C4-2B (cell line): ENCODE results near the gene DCPS.

Source experiments
- H3K27ac ChIP-seq: fragments of 450-650 bp; 2 replicates; pipeline ENCODE4 v1.5.1; 2017
- CTCF ChIP-seq: fragments of 450-650 bp; conservative IDR thresholded peaks from 2 replicates; pipeline ENCODE4 v1.5.1; 2017; ENCODE audit warnings: mild to moderate bottlenecking
- ZFX ChIP-seq: fragments of 450-650 bp; IDR thresholded peaks from 2 replicates; pipeline ENCODE4 v1.6.1; 2017

DCPS gene

GRCh38 chr11:126265811-126266210 is 38.0 kb upstream of the DCPS start:
- TF ChIP-seq CTCF (no peak), ZFX (no peak)
- no peak overlapping the region for H3K27ac ChIP-seq

GRCh38 chr11:126267650-126268049 is 36.2 kb upstream of the DCPS start:
- no peak for TF ChIP-seq CTCF
- no peak for TF ChIP-seq ZFX
- peak overlapping the region; percentile 92 for H3K27ac ChIP-seq

GRCh38 chr11:126268361-126268707 is 35.5 kb upstream of the DCPS start:
- H3K27ac ChIP-seq: peak overlapping the region; percentile 92
- TF ChIP-seq CTCF (no peak), ZFX (no peak)

GRCh38 chr11:126268708-126269579 is 34.9 kb upstream of the DCPS start, which contains the start of the genes FOXRED1 and SRPRA:
Gene FOXRED1, plus strand, starts transcription at chr11:126269154. Its CDS starts 53 bp downstream, at chr11:126269207.
Gene SRPRA, minus strand, starts transcription at chr11:126268895. Its CDS starts 91 bp downstream, at chr11:126268804.
- TF ChIP-seq ZFX (no peak; the same call in 1 of the 2 replicates), CTCF (no peak)
- peak within 1 kb of the TSS; percentile 92 for H3K27ac ChIP-seq

GRCh38 chr11:126277322-126277721 is 26.5 kb upstream of the DCPS start:
- TF ChIP-seq ZFX: no peak
- no peak for TF ChIP-seq CTCF
- H3K27ac ChIP-seq: no peak overlapping the region

- TF ChIP-seq CTCF (no peak), ZFX (no peak)
- H3K27ac ChIP-seq: no peak overlapping the region
Observed at GRCh38 chr11:126277780-126278179, 26.1 kb upstream of the DCPS start.

GRCh38 chr11:126279191-126279590 is 24.7 kb upstream of the DCPS start:
- no peak overlapping the region for H3K27ac ChIP-seq
- TF ChIP-seq ZFX (no peak), CTCF (no peak)
